Gastrocnemius medialis (tissue), 4 donors: Measurements from ENCODE around the gene UPP1.

ENCODE experiments used
- CTCF ChIP-seq, 5 experiments: fragments of 450-650 bp in 3 of 5; fragments of 200-600 bp in 2 of 5; sonication (generic) in 2 of 5; IDR thresholded peaks in 4 of 5; conservative IDR thresholded peaks in 1 of 5; 1 replicate in 4 of 5; 2 replicates in 1 of 5; pipeline ENCODE4 v1.5.1; 2016 to 2019; ENCODE audit warnings: antibody characterized with exemption in 5 of 5, mild to moderate bottlenecking in 3 of 5, moderate library complexity in 3 of 5
- POLR2A ChIP-seq, 2 donors: fragments of 450-650 bp; IDR thresholded peaks; one replicate each; pipeline ENCODE4 v1.6.1; 2017; ENCODE audit warnings: antibody characterized with exemption in 2 of 2, mild to moderate bottlenecking in 2 of 2, moderate library complexity in 2 of 2

- TF ChIP-seq CTCF (IDR thresholded peaks at IDR 0.05 in 4 of 5, conservative IDR thresholded peaks at IDR 0.05 in 1 of 5) (no peak), POLR2A (IDR thresholded peaks at IDR 0.05) (no peak)
Observed at GRCh38 chr7:48144291-48144768, 55.3 kb downstream of the UPP1 start.
